ENCODE data around the gene TSHZ2.

Gene TSHZ2

GRCh38 chr20:52994184-52994970 is 22.2 kb downstream of the TSHZ2 start:
- TF ChIP-seq REST (IDR thresholded peaks at IDR 0.05; ENCODE audit: low read depth) (no peak), ZBTB7A (IDR thresholded peaks at IDR 0.05; ENCODE audit: low read depth) (no peak), CREB1 (IDR thresholded peaks at IDR 0.05; ENCODE audit: low read depth) (no peak), EP300 (IDR thresholded peaks at IDR 0.05; ENCODE audit: borderline replicate concordance) (no peak), TEAD4 (IDR thresholded peaks at IDR 0.05) (no peak), CEBPB (IDR thresholded peaks at IDR 0.05) (no peak)

GRCh38 chr20:52996130-52996529 is 24.0 kb downstream of the TSHZ2 start:
- TF ChIP-seq EP300 (IDR thresholded peaks at IDR 0.05; ENCODE audit: borderline replicate concordance) (no peak), EGR1 (IDR thresholded peaks at IDR 0.05) (no peak), ZBTB7A (IDR thresholded peaks at IDR 0.05; ENCODE audit: low read depth) (no peak), TAF1 (IDR thresholded peaks at IDR 0.05; ENCODE audit: low read depth) (no peak), TCF12 (IDR thresholded peaks at IDR 0.05; ENCODE audit: low read depth) (no peak), REST (IDR thresholded peaks at IDR 0.05; ENCODE audit: low read depth) (no peak), TEAD4 (IDR thresholded peaks at IDR 0.05) (no peak), YY1 (IDR thresholded peaks at IDR 0.05; ENCODE audit: low read depth) (no peak), USF1 (IDR thresholded peaks at IDR 0.05) (no peak), RAD21 (IDR thresholded peaks at IDR 0.05; ENCODE audit: low read depth) (no peak), NFIC (IDR thresholded peaks at IDR 0.05) (no peak), FOXM1 (IDR thresholded peaks at IDR 0.05; ENCODE audit: borderline replicate concordance, low read depth) (no peak), CREB1 (IDR thresholded peaks at IDR 0.05; ENCODE audit: low read depth) (no peak)

GRCh38 chr20:52996658-52997057 is 24.5 kb downstream of the TSHZ2 start:
- TF ChIP-seq CEBPB (IDR thresholded peaks at IDR 0.05) = no peak
- no peak for TF ChIP-seq FOXM1 (IDR thresholded peaks at IDR 0.05; ENCODE audit: borderline replicate concordance, low read depth)
- no peak for TF ChIP-seq TCF12 (IDR thresholded peaks at IDR 0.05; ENCODE audit: low read depth)
- no peak for TF ChIP-seq MAX (IDR thresholded peaks at IDR 0.05)
- no peak for TF ChIP-seq RAD21 (IDR thresholded peaks at IDR 0.05; ENCODE audit: low read depth)
- no peak for TF ChIP-seq TEAD4 (IDR thresholded peaks at IDR 0.05)
- TF ChIP-seq TAF1 (IDR thresholded peaks at IDR 0.05; ENCODE audit: low read depth) = no peak
- no peak for TF ChIP-seq NFIC (IDR thresholded peaks at IDR 0.05)
- TF ChIP-seq YY1 (IDR thresholded peaks at IDR 0.05; ENCODE audit: low read depth) = no peak
- TF ChIP-seq EGR1 (IDR thresholded peaks at IDR 0.05) = no peak
- no peak for TF ChIP-seq CREB1 (IDR thresholded peaks at IDR 0.05; ENCODE audit: low read depth)
- TF ChIP-seq REST (IDR thresholded peaks at IDR 0.05; ENCODE audit: low read depth) = no peak

- TF ChIP-seq FOXM1 (IDR thresholded peaks at IDR 0.05; ENCODE audit: borderline replicate concordance, low read depth) = no peak
- no peak for TF ChIP-seq RAD21 (IDR thresholded peaks at IDR 0.05; ENCODE audit: low read depth)
- no peak for TF ChIP-seq TCF12 (IDR thresholded peaks at IDR 0.05; ENCODE audit: low read depth)
- TF ChIP-seq EGR1 (IDR thresholded peaks at IDR 0.05) = no peak
- TF ChIP-seq CREB1 (IDR thresholded peaks at IDR 0.05; ENCODE audit: low read depth) = no peak
- TF ChIP-seq CEBPB (IDR thresholded peaks at IDR 0.05) = no peak
- TF ChIP-seq EP300 (IDR thresholded peaks at IDR 0.05; ENCODE audit: borderline replicate concordance) = no peak
Observed at GRCh38 chr20:52998268-52998667, 26.1 kb downstream of the TSHZ2 start.

- TF ChIP-seq EP300 (IDR thresholded peaks at IDR 0.05; ENCODE audit: borderline replicate concordance) = no peak
- no peak for TF ChIP-seq USF1 (IDR thresholded peaks at IDR 0.05)
- no peak for TF ChIP-seq RAD21 (IDR thresholded peaks at IDR 0.05; ENCODE audit: low read depth)
- TF ChIP-seq CEBPB (IDR thresholded peaks at IDR 0.05) = no peak
- TF ChIP-seq FOXM1 (IDR thresholded peaks at IDR 0.05; ENCODE audit: borderline replicate concordance, low read depth) = no peak
- TF ChIP-seq YY1 (IDR thresholded peaks at IDR 0.05; ENCODE audit: low read depth) = no peak
- no peak for TF ChIP-seq CREB1 (IDR thresholded peaks at IDR 0.05; ENCODE audit: low read depth)
- TF ChIP-seq TAF1 (IDR thresholded peaks at IDR 0.05; ENCODE audit: low read depth) = no peak
- no peak for TF ChIP-seq TEAD4 (IDR thresholded peaks at IDR 0.05)
- no peak for TF ChIP-seq MAX (IDR thresholded peaks at IDR 0.05)
- TF ChIP-seq REST (IDR thresholded peaks at IDR 0.05; ENCODE audit: low read depth) = no peak
- TF ChIP-seq ZBTB7A (IDR thresholded peaks at IDR 0.05; ENCODE audit: low read depth) = no peak
- TF ChIP-seq TCF12 (IDR thresholded peaks at IDR 0.05; ENCODE audit: low read depth) = no peak
- TF ChIP-seq EGR1 (IDR thresholded peaks at IDR 0.05) = no peak
- TF ChIP-seq NFIC (IDR thresholded peaks at IDR 0.05) = no peak
Observed at GRCh38 chr20:52999040-52999439, 26.9 kb downstream of the TSHZ2 start.

Data from Ishikawa (cell line).